Measurements from ENCODE around the gene SAP130.

Gene SAP130

DNA sequence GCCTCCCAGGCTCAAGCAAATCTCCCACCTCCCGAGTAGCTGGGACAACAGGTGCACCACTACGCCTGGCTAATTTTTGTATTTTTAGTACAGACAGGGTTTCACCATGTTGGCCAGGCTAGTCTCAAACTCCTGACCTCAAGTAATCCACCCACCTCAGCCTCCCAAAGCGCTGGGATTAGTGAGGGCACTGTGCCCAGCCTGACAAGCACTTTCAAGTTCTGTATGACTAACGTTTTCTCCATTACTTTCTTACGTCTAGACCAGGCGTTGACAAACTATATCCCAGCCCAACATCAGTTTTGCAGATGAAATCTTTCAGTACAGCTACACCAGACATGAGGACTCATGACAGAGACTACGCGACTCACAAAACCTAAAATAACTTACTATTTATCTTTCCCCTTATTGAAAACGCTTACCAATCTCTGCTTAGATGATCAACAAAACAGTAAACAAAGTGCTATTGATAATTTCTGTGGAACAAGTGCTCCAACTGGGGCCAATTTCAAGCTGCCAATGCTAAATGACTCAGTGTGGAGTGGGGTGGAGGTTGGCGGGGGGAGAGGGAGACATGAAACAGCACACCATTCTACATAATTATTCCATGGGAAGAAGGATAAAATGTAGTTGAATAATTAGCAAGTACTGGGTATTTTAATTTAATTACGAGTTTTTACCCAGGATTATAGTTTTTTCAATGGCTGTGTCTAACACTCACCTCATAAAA lies 59.1 kb downstream of the SAP130 start:
- Histone ChIP-seq H3K9me3 (no peaks in the 10 kb centered on the region), H3K4me1 (ENCODE audit: control insufficient read depth in 1 of 2, insufficient read depth in 1 of 2, low read depth in 1 of 2, low read length in 1 of 2) (no peaks in the 10 kb centered on the region), H3K4me3 (ENCODE audit: low read depth in 1 of 2, low read length in 1 of 2) (no peak overlapping the region), H3K36me3 (peaks cover 68% of the 10 kb centered on the region), H3K27ac (no peak overlapping the region), H3K27me3 (no peaks in the 10 kb centered on the region)
- TF ChIP-seq, protein P1, sequence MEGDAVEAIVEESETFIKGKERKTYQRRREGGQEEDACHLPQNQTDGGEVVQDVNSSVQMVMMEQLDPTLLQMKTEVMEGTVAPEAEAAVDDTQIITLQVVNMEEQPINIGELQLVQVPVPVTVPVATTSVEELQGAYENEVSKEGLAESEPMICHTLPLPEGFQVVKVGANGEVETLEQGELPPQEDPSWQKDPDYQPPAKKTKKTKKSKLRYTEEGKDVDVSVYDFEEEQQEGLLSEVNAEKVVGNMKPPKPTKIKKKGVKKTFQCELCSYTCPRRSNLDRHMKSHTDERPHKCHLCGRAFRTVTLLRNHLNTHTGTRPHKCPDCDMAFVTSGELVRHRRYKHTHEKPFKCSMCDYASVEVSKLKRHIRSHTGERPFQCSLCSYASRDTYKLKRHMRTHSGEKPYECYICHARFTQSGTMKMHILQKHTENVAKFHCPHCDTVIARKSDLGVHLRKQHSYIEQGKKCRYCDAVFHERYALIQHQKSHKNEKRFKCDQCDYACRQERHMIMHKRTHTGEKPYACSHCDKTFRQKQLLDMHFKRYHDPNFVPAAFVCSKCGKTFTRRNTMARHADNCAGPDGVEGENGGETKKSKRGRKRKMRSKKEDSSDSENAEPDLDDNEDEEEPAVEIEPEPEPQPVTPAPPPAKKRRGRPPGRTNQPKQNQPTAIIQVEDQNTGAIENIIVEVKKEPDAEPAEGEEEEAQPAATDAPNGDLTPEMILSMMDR (IDR thresholded peaks at IDR 0.05): no peak

DNA sequence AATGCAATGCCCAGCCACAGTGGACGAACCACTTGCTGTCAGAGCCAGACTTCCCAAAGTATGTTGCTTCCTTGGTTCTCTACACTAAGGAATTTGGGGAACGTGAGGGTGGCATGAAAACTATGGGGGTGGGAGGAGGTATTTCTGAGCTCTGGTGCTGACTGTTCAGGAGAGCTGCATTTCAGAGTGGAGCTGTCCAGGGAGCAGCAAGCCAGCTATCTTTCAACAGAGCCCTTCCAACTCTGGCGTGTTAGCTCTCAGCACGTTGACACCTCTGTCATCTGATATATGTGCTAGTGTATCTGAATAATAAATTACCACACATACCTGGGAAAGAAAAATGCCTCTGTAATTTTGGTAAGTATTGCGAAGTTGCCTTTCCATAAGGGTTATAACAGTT lies 66.1 kb downstream of the SAP130 start:
- H3K9me3 ChIP-seq: no peaks in the 10 kb centered on the region
- no peaks in the 10 kb centered on the region for H3K27me3 ChIP-seq
- peaks cover 63% of the 10 kb centered on the region for H3K36me3 ChIP-seq
- H3K4me1 ChIP-seq (ENCODE audit: control insufficient read depth in 1 of 2, insufficient read depth in 1 of 2, low read depth in 1 of 2, low read length in 1 of 2): no peaks in the 10 kb centered on the region
- H3K4me3 ChIP-seq (ENCODE audit: low read depth in 1 of 2, low read length in 1 of 2): no peak overlapping the region
- TF ChIP-seq, protein P1 (IDR thresholded peaks at IDR 0.05): no peak
- no peak overlapping the region for H3K27ac ChIP-seq

DNA sequence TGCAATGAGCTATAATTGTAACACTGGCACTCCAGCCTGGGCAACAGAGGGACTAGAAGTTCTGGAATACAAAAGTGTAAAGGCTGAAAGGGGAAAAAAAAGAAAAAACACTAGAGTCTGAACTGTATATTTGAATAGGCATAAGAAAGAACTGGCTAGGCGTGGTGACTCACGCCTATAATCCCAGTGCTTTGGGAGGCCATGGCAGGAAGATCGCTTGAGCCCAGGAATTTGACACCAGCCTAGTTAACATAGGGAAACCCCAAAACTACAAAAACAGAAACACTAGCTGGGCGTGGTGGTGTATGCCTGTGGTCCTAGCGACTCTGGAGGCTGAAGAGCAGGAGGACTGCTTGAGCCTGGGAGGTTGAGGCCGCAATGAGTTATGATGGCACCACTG lies 70.6 kb downstream of the SAP130 start:
- Histone ChIP-seq H3K4me3 (ENCODE audit: low read depth in 1 of 2, low read length in 1 of 2) (no peak overlapping the region), H3K9me3 (no peaks in the 10 kb centered on the region), H3K36me3 (peaks cover 72% of the 10 kb centered on the region), H3K27me3 (no peaks in the 10 kb centered on the region), H3K4me1 (ENCODE audit: control insufficient read depth in 1 of 2, insufficient read depth in 1 of 2, low read depth in 1 of 2, low read length in 1 of 2) (no peaks in the 10 kb centered on the region), H3K27ac (no peak overlapping the region)
- TF ChIP-seq, protein P1 (IDR thresholded peaks at IDR 0.05): no peak

DNA sequence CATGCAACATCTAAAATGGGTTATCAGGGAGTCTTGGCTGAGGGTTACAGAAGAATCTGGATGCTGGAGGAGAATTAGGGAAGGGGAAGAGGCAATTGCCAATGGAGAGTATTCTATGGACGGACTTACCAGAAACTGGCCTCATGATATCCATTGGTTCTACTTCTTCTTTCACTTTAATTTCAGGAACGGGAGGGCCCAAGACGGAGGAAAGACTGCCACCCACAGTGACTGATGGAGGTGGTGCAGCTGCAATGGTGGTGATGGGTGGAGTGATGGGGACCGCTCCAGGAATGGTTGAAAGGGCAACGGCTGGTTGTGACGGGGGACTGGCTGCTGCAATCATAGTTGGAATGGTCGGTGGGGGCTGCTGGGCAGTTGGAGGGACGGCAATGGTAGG lies 73.0 kb downstream of the SAP130 start:
- Histone ChIP-seq H3K9me3 (no peaks in the 10 kb centered on the region), H3K36me3 (peaks cover 82% of the 10 kb centered on the region), H3K4me3 (ENCODE audit: low read depth in 1 of 2, low read length in 1 of 2) (no peak overlapping the region), H3K27me3 (no peaks in the 10 kb centered on the region), H3K27ac (no peak overlapping the region), H3K4me1 (ENCODE audit: control insufficient read depth in 1 of 2, insufficient read depth in 1 of 2, low read depth in 1 of 2, low read length in 1 of 2) (no peaks in the 10 kb centered on the region)
- TF ChIP-seq, protein P1 (IDR thresholded peaks at IDR 0.05): no peak

DNA sequence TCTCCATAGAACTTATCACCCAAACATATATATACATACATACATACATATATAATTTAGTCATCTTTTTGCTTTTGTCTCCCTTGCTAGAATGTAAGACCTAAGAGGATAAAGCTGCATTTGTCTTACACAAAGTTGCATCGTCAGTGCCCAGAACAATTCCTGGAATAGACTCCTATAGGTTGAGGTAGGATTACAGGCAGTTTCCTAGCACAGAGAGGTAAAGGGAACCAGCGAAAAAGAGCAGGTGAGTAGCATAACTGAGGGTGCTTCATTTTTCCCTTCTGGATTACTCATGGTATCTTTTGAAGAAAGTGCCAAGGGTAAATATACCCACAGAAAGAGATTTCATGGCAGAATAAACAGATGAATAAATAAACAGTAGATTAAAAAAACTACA lies 74.0 kb downstream of the SAP130 start:
- no peak overlapping the region for H3K4me3 ChIP-seq (ENCODE audit: low read depth in 1 of 2, low read length in 1 of 2)
- H3K9me3 ChIP-seq: no peaks in the 10 kb centered on the region
- no peaks in the 10 kb centered on the region for H3K4me1 ChIP-seq (ENCODE audit: control insufficient read depth in 1 of 2, insufficient read depth in 1 of 2, low read depth in 1 of 2, low read length in 1 of 2)
- no peak overlapping the region for H3K27ac ChIP-seq
- TF ChIP-seq, protein P1 (IDR thresholded peaks at IDR 0.05): no peak
- H3K36me3 ChIP-seq: peaks cover 84% of the 10 kb centered on the region
- H3K27me3 ChIP-seq: no peaks in the 10 kb centered on the region

Measured in neutrophil (primary cell).